SK-N-MC (cell line): ENCODE data around the gene ARHGEF37.
"Not testable (repeated sequence)": the region's sequence is repeated elsewhere in the genome, so short reads cannot be mapped to it uniquely, and the experiment has no call there.

Source experiments
- DNase-seq: peaks from one replicate; pipeline ENCODE4 v3.0.0-alpha.2; 2011; ENCODE audit warnings: low read depth, low spot score
- H3K27ac ChIP-seq: fragments of 200-600 bp; sonication (generic); 2 replicates; pipeline ENCODE4 v1.5.1; 2016; ENCODE audit warnings: mixed run types
- H3K36me3 ChIP-seq: fragments of 200-600 bp; sonication (generic); 2 replicates; pipeline ENCODE4 v1.6.1; 2017; ENCODE audit warnings: antibody characterized with exemption, low read length, mixed read lengths; ENCODE audit not compliant: insufficient read depth
- H3K4me3 ChIP-seq: fragments of 200-600 bp; sonication (generic); 2 replicates; pipeline ENCODE4 v1.5.1; 2016
- H3K9ac ChIP-seq: fragments of 200-600 bp; sonication (generic); 2 replicates; pipeline ENCODE4 v1.8.0; 2017; ENCODE audit warnings: mixed run types, mixed read lengths; ENCODE audit not compliant: insufficient read length
- H3K9me3 ChIP-seq: fragments of 200-600 bp; sonication (generic); 2 replicates; pipeline ENCODE4 v1.6.1; 2017; ENCODE audit warnings: low read depth, mild to moderate bottlenecking, antibody characterized with exemption, low read length, moderate library complexity, mixed read lengths
- EZH2 ChIP-seq: fragments of 200-600 bp; sonication (generic); IDR thresholded peaks from one replicate; pipeline ENCODE4 v1.6.1; 2017; ENCODE audit warnings: antibody characterized with exemption
- FOXP2 ChIP-seq: optimal IDR thresholded peaks from 2 replicates; pipeline ENCODE3; 2011; ENCODE audit warnings: mild to moderate bottlenecking, moderate library complexity; ENCODE audit not compliant: insufficient read depth; ENCODE audit errors: extremely low read length, control extremely low read depth
- POLR2AphosphoS5 ChIP-seq: IDR thresholded peaks from 2 replicates; pipeline ENCODE4 v1.6.1; 2012; ENCODE audit warnings: mild to moderate bottlenecking, low read depth, low read length, borderline replicate concordance

ARHGEF37 gene

GRCh38 chr5:149594206-149594895 lies 13.1 kb downstream of the ARHGEF37 start:
- Histone ChIP-seq H3K4me3 (no peak overlapping the region), H3K36me3 (no peaks in the 10 kb centered on the region), H3K9ac (no peak overlapping the region), H3K9me3 (no peaks in the 10 kb centered on the region), H3K27ac (no peak overlapping the region)
- no peak for TF ChIP-seq POLR2AphosphoS5
- DNase-seq = no peak

- H3K27ac ChIP-seq, H3K9me3 ChIP-seq, H3K36me3 ChIP-seq, H3K4me3 ChIP-seq, H3K9ac ChIP-seq, DNase-seq: not testable (repeated sequence)
Measured at GRCh38 chr5:149595105-149595504, 13.8 kb downstream of the ARHGEF37 start.

GRCh38 chr5:149596712-149597111 lies 15.4 kb downstream of the ARHGEF37 start:
- TF ChIP-seq POLR2AphosphoS5 (no peak), EZH2 (no peak), FOXP2 (no peak)
- Histone ChIP-seq H3K36me3 (no peaks in the 10 kb centered on the region), H3K4me3 (no peak overlapping the region), H3K27ac (no peak overlapping the region), H3K9ac (no peak overlapping the region), H3K9me3 (no peaks in the 10 kb centered on the region)
- DNase-seq = no peak

- H3K9me3 ChIP-seq = no peaks in the 10 kb centered on the region
- H3K4me3 ChIP-seq = no peak overlapping the region
- no peak for DNase-seq
Measured at GRCh38 chr5:149597618-149598017, 16.3 kb downstream of the ARHGEF37 start.

GRCh38 chr5:149598234-149598633 lies 16.9 kb downstream of the ARHGEF37 start:
- H3K36me3 ChIP-seq, DNase-seq, H3K9me3 ChIP-seq, H3K27ac ChIP-seq, H3K4me3 ChIP-seq, H3K9ac ChIP-seq: not testable (repeated sequence)

More at GRCh38 chr5:149597618-149598017, 16.3 kb downstream of the ARHGEF37 start:
- Histone ChIP-seq H3K9ac (no peak overlapping the region), H3K27ac (no peak overlapping the region), H3K36me3 (no peaks in the 10 kb centered on the region)
- no peak for TF ChIP-seq FOXP2

GRCh38 chr5:149598966-149599365 lies 17.7 kb downstream of the ARHGEF37 start:
- no peak overlapping the region for H3K9ac ChIP-seq
- H3K4me3 ChIP-seq = no peak overlapping the region
- TF ChIP-seq FOXP2 (no peak), POLR2AphosphoS5 (no peak), EZH2 (no peak)
- no peak for DNase-seq
- no peaks in the 10 kb centered on the region for H3K9me3 ChIP-seq
- no peak overlapping the region for H3K27ac ChIP-seq
- H3K36me3 ChIP-seq = no peaks in the 10 kb centered on the region

GRCh38 chr5:149599375-149599774 lies 18.1 kb downstream of the ARHGEF37 start:
- Histone ChIP-seq H3K36me3 (no peaks in the 10 kb centered on the region), H3K27ac (no peak overlapping the region), H3K9ac (no peak overlapping the region), H3K9me3 (no peaks in the 10 kb centered on the region), H3K4me3 (no peak overlapping the region)
- no peak for DNase-seq
- TF ChIP-seq POLR2AphosphoS5 = no peak
- TF ChIP-seq FOXP2 = no peak
- TF ChIP-seq EZH2 = no peak

- TF ChIP-seq POLR2AphosphoS5 (no peak), FOXP2 (no peak), EZH2 (no peak)
- Histone ChIP-seq H3K9ac (no peak overlapping the region), H3K9me3 (no peaks in the 10 kb centered on the region), H3K4me3 (no peak overlapping the region), H3K36me3 (no peaks in the 10 kb centered on the region), H3K27ac (no peak overlapping the region)
- DNase-seq = no peak
Measured at GRCh38 chr5:149600932-149601331, 19.6 kb downstream of the ARHGEF37 start.

- Histone ChIP-seq H3K9ac (no peak overlapping the region), H3K36me3 (no peaks in the 10 kb centered on the region), H3K27ac (no peak overlapping the region), H3K9me3 (no peaks in the 10 kb centered on the region), H3K4me3 (no peak overlapping the region)
- no peak for DNase-seq
- TF ChIP-seq FOXP2 (no peak), POLR2AphosphoS5 (no peak), EZH2 (no peak)
Measured at GRCh38 chr5:149603210-149603609, 21.9 kb downstream of the ARHGEF37 start.
